NB4 (cell line): ENCODE data around the gene C11orf58.

Experiments used
- MYC ChIP-seq: IDR thresholded peaks from 2 replicates; pipeline ENCODE4 v1.6.1; 2011; ENCODE audit warnings: low read depth, low read length
- POLR2A ChIP-seq: IDR thresholded peaks from 2 replicates; pipeline ENCODE4 v1.6.1; 2011; ENCODE audit warnings: mild to moderate bottlenecking; ENCODE audit not compliant: insufficient read length; ENCODE audit errors: extremely low read depth
- TF ChIP-seq, protein P1 (sequence below): IDR thresholded peaks from one replicate; pipeline ENCODE4 v1.5.1; 2012; ENCODE audit warnings: low read depth, low read length
- TF ChIP-seq, protein P2 (sequence below): IDR thresholded peaks from 2 replicates; pipeline ENCODE4 v1.6.1; 2011; ENCODE audit warnings: low read depth, low read length

DNA sequence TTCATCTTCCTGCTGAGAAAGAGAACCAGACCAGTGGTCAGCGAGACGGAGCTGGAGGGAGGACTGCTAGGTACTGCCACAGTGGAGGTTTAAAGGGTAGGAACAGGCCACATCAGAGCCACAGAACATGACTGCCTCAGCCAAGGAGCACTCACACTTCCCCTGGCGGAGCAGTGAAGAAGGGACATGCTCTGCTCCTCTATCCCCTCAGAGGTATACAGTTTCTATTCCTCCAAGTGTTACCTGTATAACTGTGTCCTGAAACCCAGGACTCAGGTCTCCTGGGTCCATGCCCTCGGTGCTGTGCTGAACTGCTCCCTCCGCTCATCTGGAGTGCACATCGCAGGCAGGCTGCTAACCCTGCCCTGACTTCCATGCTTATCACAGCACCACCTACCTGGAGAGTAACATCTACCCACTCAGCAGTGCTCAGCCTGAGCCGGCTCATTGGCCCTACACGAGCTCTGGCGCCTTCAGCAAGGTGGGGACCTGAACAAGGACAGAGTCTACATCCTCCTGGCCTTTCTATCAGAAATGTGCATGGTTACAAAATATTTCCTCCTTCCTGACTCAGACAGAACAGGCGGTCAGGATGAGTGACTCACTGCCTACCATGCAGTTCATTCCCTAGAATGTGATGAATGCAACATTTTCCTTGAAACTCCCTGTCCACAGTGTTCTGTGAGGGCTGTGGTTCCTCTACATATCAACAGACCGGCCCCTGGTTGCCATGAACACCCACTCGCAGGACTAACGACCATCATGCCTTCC is 52.9 kb downstream of the C11orf58 start:
- TF ChIP-seq, protein P1, sequence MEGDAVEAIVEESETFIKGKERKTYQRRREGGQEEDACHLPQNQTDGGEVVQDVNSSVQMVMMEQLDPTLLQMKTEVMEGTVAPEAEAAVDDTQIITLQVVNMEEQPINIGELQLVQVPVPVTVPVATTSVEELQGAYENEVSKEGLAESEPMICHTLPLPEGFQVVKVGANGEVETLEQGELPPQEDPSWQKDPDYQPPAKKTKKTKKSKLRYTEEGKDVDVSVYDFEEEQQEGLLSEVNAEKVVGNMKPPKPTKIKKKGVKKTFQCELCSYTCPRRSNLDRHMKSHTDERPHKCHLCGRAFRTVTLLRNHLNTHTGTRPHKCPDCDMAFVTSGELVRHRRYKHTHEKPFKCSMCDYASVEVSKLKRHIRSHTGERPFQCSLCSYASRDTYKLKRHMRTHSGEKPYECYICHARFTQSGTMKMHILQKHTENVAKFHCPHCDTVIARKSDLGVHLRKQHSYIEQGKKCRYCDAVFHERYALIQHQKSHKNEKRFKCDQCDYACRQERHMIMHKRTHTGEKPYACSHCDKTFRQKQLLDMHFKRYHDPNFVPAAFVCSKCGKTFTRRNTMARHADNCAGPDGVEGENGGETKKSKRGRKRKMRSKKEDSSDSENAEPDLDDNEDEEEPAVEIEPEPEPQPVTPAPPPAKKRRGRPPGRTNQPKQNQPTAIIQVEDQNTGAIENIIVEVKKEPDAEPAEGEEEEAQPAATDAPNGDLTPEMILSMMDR: no peak
- TF ChIP-seq MYC: no peak
- TF ChIP-seq POLR2A: no peak
- TF ChIP-seq, protein P2, sequence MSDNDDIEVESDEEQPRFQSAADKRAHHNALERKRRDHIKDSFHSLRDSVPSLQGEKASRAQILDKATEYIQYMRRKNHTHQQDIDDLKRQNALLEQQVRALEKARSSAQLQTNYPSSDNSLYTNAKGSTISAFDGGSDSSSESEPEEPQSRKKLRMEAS: no peak
